H9 (cell line): ENCODE measurements around the gene SF3A2. TPM values are rescaled to one million over a fixed set of nuclear protein-coding genes. Genes with fewer than 3 reads are reported as not detected.

Source experiments
- DNase-seq: peaks from one replicate; pipeline ENCODE4 v3.0.0-alpha.2; 2017
- H2AFZ ChIP-seq: one replicate; pipeline ENCODE4 v1.6.1; 2013; ENCODE audit warnings: mild to moderate bottlenecking, low read length, control low read depth, moderate library complexity
- H2AK5ac ChIP-seq: 2 replicates; pipeline ENCODE4 v1.6.1; 2013; ENCODE audit warnings: low read length, control low read depth, mixed read lengths; ENCODE audit not compliant: insufficient read length
- H2BK120ac ChIP-seq: one replicate; pipeline ENCODE4 v1.6.1; 2013; ENCODE audit warnings: low read depth, mild to moderate bottlenecking, low read length, control low read depth, inconsistent platforms; ENCODE audit not compliant: poor library complexity, severe bottlenecking
- H2BK12ac ChIP-seq: 2 replicates; pipeline ENCODE4 v1.6.1; 2013; ENCODE audit warnings: low read length, control low read depth, mixed read lengths, low read depth; ENCODE audit not compliant: insufficient read length
- H2BK15ac ChIP-seq: 2 replicates; pipeline ENCODE4 v1.6.1; 2013; ENCODE audit warnings: low read depth, low read length, control low read depth
- H2BK20ac ChIP-seq: one replicate; pipeline ENCODE4 v1.6.1; 2013; ENCODE audit warnings: low read depth, mild to moderate bottlenecking, low read length, control low read depth, inconsistent platforms; ENCODE audit not compliant: poor library complexity, severe bottlenecking
- H2BK5ac ChIP-seq: 2 replicates; pipeline ENCODE4 v1.6.1; 2013; ENCODE audit warnings: low read length, control low read depth, mixed read lengths; ENCODE audit not compliant: insufficient read length
- H3K14ac ChIP-seq: 2 replicates; pipeline ENCODE4 v1.6.1; 2013; ENCODE audit warnings: low read length, control low read depth; ENCODE audit not compliant: insufficient read depth
- H3K18ac ChIP-seq: 2 replicates; pipeline ENCODE4 v1.6.1; 2013; ENCODE audit warnings: low read depth, mild to moderate bottlenecking, mixed read lengths, low read length, control low read depth; ENCODE audit not compliant: insufficient read length
- H3K23ac ChIP-seq: 2 replicates; pipeline ENCODE4 v1.6.1; 2013; ENCODE audit warnings: low read length, control low read depth, mixed read lengths, low read depth; ENCODE audit not compliant: insufficient read length
- H3K23me2 ChIP-seq: 2 replicates; pipeline ENCODE4 v1.6.1; 2013; ENCODE audit warnings: low read depth, mild to moderate bottlenecking, mixed read lengths, low read length, control low read depth; ENCODE audit not compliant: insufficient read length, poor library complexity, severe bottlenecking
- H3K27ac ChIP-seq: 2 replicates; pipeline ENCODE4 v1.5.1; 2013; ENCODE audit warnings: low read length, control low read depth, mixed read lengths, low read depth; ENCODE audit not compliant: insufficient read length
- H3K27me3 ChIP-seq: 2 replicates; pipeline ENCODE4 v1.6.1; 2013; ENCODE audit warnings: low read length, control low read depth, inconsistent platforms; ENCODE audit not compliant: insufficient read depth
- H3K4ac ChIP-seq: 2 replicates; pipeline ENCODE4 v1.6.1; 2013; ENCODE audit warnings: low read depth, mild to moderate bottlenecking, control low read depth, inconsistent platforms, low read length, moderate library complexity
- H3K4me1 ChIP-seq: 2 replicates; pipeline ENCODE4 v1.6.1; 2013; ENCODE audit warnings: low read length, control low read depth, inconsistent platforms; ENCODE audit not compliant: insufficient read depth
- H3K4me2 ChIP-seq: 2 replicates; pipeline ENCODE4 v1.6.1; 2013; ENCODE audit warnings: low read length, control low read depth, mixed read lengths; ENCODE audit not compliant: insufficient read length, insufficient read depth
- H3K56ac ChIP-seq: 2 replicates; pipeline ENCODE4 v1.6.1; 2013; ENCODE audit warnings: low read depth, mild to moderate bottlenecking, mixed read lengths, low read length, control low read depth; ENCODE audit not compliant: insufficient read length
- H3K79me1 ChIP-seq: 2 replicates; pipeline ENCODE4 v1.6.1; 2013; ENCODE audit warnings: low read depth, mild to moderate bottlenecking, moderate library complexity, low read length, control low read depth, inconsistent platforms; ENCODE audit not compliant: insufficient read depth, poor library complexity, severe bottlenecking
- H3K79me2 ChIP-seq: 2 replicates; pipeline ENCODE4 v1.6.1; 2013; ENCODE audit warnings: low read length, control low read depth, inconsistent platforms; ENCODE audit not compliant: insufficient read depth
- H3K9ac ChIP-seq: 2 replicates; pipeline ENCODE4 v1.6.1; 2013; ENCODE audit warnings: low read length, control low read depth, mixed read lengths; ENCODE audit not compliant: insufficient read length; ENCODE audit errors: extremely low read depth
- H3K9me3 ChIP-seq: one replicate; pipeline ENCODE4 v1.6.1; 2013; ENCODE audit warnings: low read depth, low read length, inconsistent platforms; ENCODE audit not compliant: control insufficient read depth
- H3T11ph ChIP-seq: one replicate; pipeline ENCODE4 v1.6.1; 2013; ENCODE audit warnings: mild to moderate bottlenecking, low read length, control low read depth, inconsistent platforms
- H4K20me1 ChIP-seq: one replicate; pipeline ENCODE4 v1.6.1; 2013; ENCODE audit not compliant: control insufficient read depth, insufficient read length, insufficient read depth
- H4K5ac ChIP-seq: 2 replicates; pipeline ENCODE4 v1.6.1; 2013; ENCODE audit warnings: low read depth, mild to moderate bottlenecking, mixed read lengths, low read length, control low read depth; ENCODE audit not compliant: insufficient read length
- H4K8ac ChIP-seq: replicated peaks from 2 replicates; pipeline ENCODE4 v1.6.1; 2013; ENCODE audit warnings: low read length, control low read depth, mixed read lengths, low read depth; ENCODE audit not compliant: insufficient read length
- H4K91ac ChIP-seq: 2 replicates; pipeline ENCODE4 v1.6.1; 2013; ENCODE audit warnings: low read depth, mild to moderate bottlenecking, moderate library complexity, mixed read lengths, low read length, control low read depth; ENCODE audit not compliant: insufficient read length
- H3K27ac Mint-ChIP-seq, 3 experiments: 2 replicates in 2 of 3; 3 replicates in 1 of 3; pipeline ENCODE4 v1.8.0; 2020 to 2021; ENCODE audit warnings: mixed read lengths in 3 of 3, mild to moderate bottlenecking in 1 of 3, moderate library complexity in 1 of 3
- H3K27me3 Mint-ChIP-seq: 2 replicates; pipeline ENCODE4 v1.8.0; 2021; ENCODE audit warnings: low read depth, mild to moderate bottlenecking, moderate library complexity, mixed read lengths
- H3K36me3 Mint-ChIP-seq, 3 experiments: 2 replicates in 2 of 3; 3 replicates in 1 of 3; pipeline ENCODE4 v1.8.0; 2020 to 2021; ENCODE audit warnings: low read depth in 3 of 3, mixed read lengths in 3 of 3; ENCODE audit not compliant: insufficient read depth in 1 of 3
- H3K4me1 Mint-ChIP-seq, 2 experiments: 2 replicates each; pipeline ENCODE4 v1.8.0; 2020; ENCODE audit warnings: mixed read lengths in 2 of 2
- H3K4me3 Mint-ChIP-seq, 2 experiments: 2 replicates in 1 of 2; 3 replicates in 1 of 2; pipeline ENCODE4 v1.8.0; 2020 to 2021; ENCODE audit warnings: mild to moderate bottlenecking in 2 of 2, mixed read lengths in 2 of 2, moderate library complexity in 1 of 2
- H3K9me3 Mint-ChIP-seq, 2 experiments: 2 replicates in 1 of 2; 3 replicates in 1 of 2; pipeline ENCODE4 v1.8.0; 2020; ENCODE audit warnings: mild to moderate bottlenecking in 2 of 2, mixed read lengths in 2 of 2, moderate library complexity in 1 of 2
- CTCF ChIP-seq: fragments of 200-600 bp; sonication (generic); conservative IDR thresholded peaks from 3 replicates; pipeline ENCODE4 v1.8.0; 2021; ENCODE audit warnings: antibody characterized with exemption, mild to moderate bottlenecking
- WGBS: extraction: QIAGEN DNeasy Blood & Tissue Kit; methylation state at CpG from one replicate; pipeline ENCODE4 v1.1.7; 2013; ENCODE audit warnings: missing lambda C conversion rate, low lambda C conversion rate, mixed read lengths; ENCODE audit not compliant: insufficient read length; ENCODE audit errors: extremely low coverage; 5-methylcytosine and 5-hydroxymethylcytosine counted together
- total RNA-seq: library from RNA; stranded (reverse); gene quantifications from 2 replicates; pipeline ENCODE4 v1.2.1, GENCODE V29; 2021

Gene SF3A2
- total RNA-seq, 1 experiment from 2014 or later: 166 TPM

DNA sequence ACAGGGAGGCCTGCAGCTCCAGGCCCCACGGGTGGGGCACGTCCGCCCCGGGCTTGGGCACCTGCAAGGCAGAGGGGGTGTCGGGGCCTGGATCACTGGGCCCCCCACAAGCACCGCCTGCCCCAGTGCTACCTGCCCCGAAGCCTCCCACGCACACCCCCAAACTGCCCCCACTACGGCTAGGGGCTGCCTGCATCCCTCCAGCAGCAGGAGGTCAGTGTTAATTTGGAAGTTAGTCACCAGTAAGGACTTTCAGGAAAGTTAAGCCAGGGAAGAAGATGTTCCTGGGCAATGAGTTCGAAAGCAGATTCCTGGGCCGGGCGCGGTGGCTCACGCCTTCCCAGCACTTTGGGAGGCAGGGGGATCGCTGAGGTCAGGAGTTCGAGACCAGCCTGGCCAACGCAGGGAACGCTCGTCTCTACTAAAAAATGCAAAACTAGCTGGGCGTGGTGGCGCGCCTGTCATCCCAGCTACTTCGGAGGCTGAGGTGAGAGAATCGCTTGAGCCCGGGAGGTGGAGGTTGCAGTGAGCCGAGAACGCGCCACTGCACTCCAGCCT, 39.9 kb downstream of the SF3A2 start:
- TF ChIP-seq CTCF: no peak
- H2AFZ ChIP-seq: no peak overlapping the region
- Mint-ChIP-seq H3K4me1 (peaks cover 18 to 22% of the 10 kb centered on the region in 2 experiments), H3K4me3 (peak overlapping the region in 1 of 2 experiments; percentile 51; a peak in 1 of 5 replicates), H3K36me3 (peaks cover 18 to 30% (median 21%) of the 10 kb centered on the region in 3 experiments), H3K27ac (no peak overlapping the region), H3K27me3 (peaks cover 2% of the 10 kb centered on the region; the same call in 1 of the 2 replicates), H3K9me3 (no peaks in the 10 kb centered on the region; a peak in 1 of 5 replicates)
- no peaks in the 10 kb centered on the region for H3K23me2 ChIP-seq
- no peak overlapping the region for H3K4me2 ChIP-seq
- H4K20me1 ChIP-seq: peaks cover 2% of the 10 kb centered on the region
- H3K4me1 ChIP-seq: 0 out of 2 replicates have a peak, but pooled peaks cover 2% of the 10 kb centered on the region
- H4K8ac ChIP-seq: no peak overlapping the region
- no peaks in the 10 kb centered on the region for H3K27me3 ChIP-seq
- H4K5ac ChIP-seq: no peak overlapping the region
- no CpG with 5 or more reads among the region's 28 CpGs for WGBS
- H3K18ac ChIP-seq: no peak overlapping the region
- no peak overlapping the region for H2BK20ac ChIP-seq
- no peak for DNase-seq
- no peak overlapping the region for H3K4ac ChIP-seq
- H4K91ac ChIP-seq: no peak overlapping the region
- H3K79me2 ChIP-seq: peaks cover 4% of the 10 kb centered on the region; the same call in 1 of the 2 replicates
- no peak overlapping the region for H3K9ac ChIP-seq
- no peak overlapping the region for H3K14ac ChIP-seq
- no peaks in the 10 kb centered on the region for H3K79me1 ChIP-seq
- no peak overlapping the region for H2AK5ac ChIP-seq
- no peak overlapping the region for H2BK15ac ChIP-seq
- no peak overlapping the region for H3T11ph ChIP-seq
- no peak overlapping the region for H3K27ac ChIP-seq
- no peak overlapping the region for H2BK5ac ChIP-seq
- H2BK120ac ChIP-seq: no peak overlapping the region
- H3K9me3 ChIP-seq: no peaks in the 10 kb centered on the region
- no peak overlapping the region for H3K23ac ChIP-seq
- H2BK12ac ChIP-seq: no peak overlapping the region
- H3K56ac ChIP-seq: no peak overlapping the region
